GM13976 (cell line): ENCODE results near the gene FAM13C.

Experiments
- DNase-seq: peaks from one replicate; pipeline ENCODE4 v3.0.0; 2012; ENCODE audit warnings: low spot score
- CTCF ChIP-seq: IDR thresholded peaks from 2 replicates; pipeline ENCODE4 v1.5.1; 2012; ENCODE audit warnings: borderline replicate concordance, mild to moderate bottlenecking; ENCODE audit not compliant: insufficient read depth; ENCODE audit errors: extremely low read depth, missing control alignments, control extremely low read depth
- in situ Hi-C: fragments of 300-500 bp; cut with MboI; formaldehyde crosslinking; loops from one replicate; pipeline ENCODE4 v1.12.0; 2022; ENCODE audit warnings: low sequenced_read_pairs, mixed read lengths, inconsistent platforms; ENCODE audit not compliant: unreplicated experiment

The FAM13C gene

GRCh38 chr10:59315465-59315864, 46.9 kb downstream of the FAM13C start:
- no peak for TF ChIP-seq CTCF
- in situ Hi-C loops = no loop called here
- no peak for DNase-seq

- no peak for DNase-seq
- no peak for TF ChIP-seq CTCF
- in situ Hi-C loops = no loop called here
Measured at GRCh38 chr10:59314268-59314667, 48.1 kb downstream of the FAM13C start.

- in situ Hi-C loops = no loop called here
- DNase-seq = no peak
- TF ChIP-seq CTCF = no peak
Measured at GRCh38 chr10:59312247-59312646, 50.1 kb downstream of the FAM13C start.

- in situ Hi-C loops = no loop called here
- no peak for TF ChIP-seq CTCF
- no peak for DNase-seq
Measured at GRCh38 chr10:59311025-59311424, 51.3 kb downstream of the FAM13C start.

GRCh38 chr10:59310324-59310914, 51.9 kb downstream of the FAM13C start:
- TF ChIP-seq CTCF = no peak
- in situ Hi-C loops = no loop called here
- no peak for DNase-seq

GRCh38 chr10:59304521-59305097, 57.7 kb downstream of the FAM13C start:
- no peak for TF ChIP-seq CTCF
- no peak for DNase-seq
- in situ Hi-C loops = no loop called here
